ENCODE data around the gene ZFYVE19.

Gene ZFYVE19, protein sequence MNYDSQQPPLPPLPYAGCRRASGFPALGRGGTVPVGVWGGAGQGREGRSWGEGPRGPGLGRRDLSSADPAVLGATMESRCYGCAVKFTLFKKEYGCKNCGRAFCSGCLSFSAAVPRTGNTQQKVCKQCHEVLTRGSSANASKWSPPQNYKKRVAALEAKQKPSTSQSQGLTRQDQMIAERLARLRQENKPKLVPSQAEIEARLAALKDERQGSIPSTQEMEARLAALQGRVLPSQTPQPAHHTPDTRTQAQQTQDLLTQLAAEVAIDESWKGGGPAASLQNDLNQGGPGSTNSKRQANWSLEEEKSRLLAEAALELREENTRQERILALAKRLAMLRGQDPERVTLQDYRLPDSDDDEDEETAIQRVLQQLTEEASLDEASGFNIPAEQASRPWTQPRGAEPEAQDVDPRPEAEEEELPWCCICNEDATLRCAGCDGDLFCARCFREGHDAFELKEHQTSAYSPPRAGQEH

GRCh38 chr15:40807028-40807887, at the start of gene ZFYVE19, which contains the start of gene DNAJC17:
TSS of gene ZFYVE19 (plus strand) at chr15:40807089. CDS start at chr15:40807590, 501 bp downstream.
TSS of gene DNAJC17 (minus strand) at chr15:40807473. CDS start at chr15:40807446, 27 bp downstream.
- in situ Hi-C loops (cut with HindIII; ENCODE audit: low sequenced_read_pairs): no loop called here

- in situ Hi-C loops (cut with HindIII; ENCODE audit: low sequenced_read_pairs): no loop called here
Measured at GRCh38 chr15:40759961-40760360, 46.9 kb upstream of the ZFYVE19 start.

GRCh38 chr15:40762919-40763800, 43.7 kb upstream of the ZFYVE19 start:
- in situ Hi-C loops (cut with HindIII; ENCODE audit: low sequenced_read_pairs): no loop called here

- in situ Hi-C loops (cut with HindIII; ENCODE audit: low sequenced_read_pairs): no loop called here
Measured at GRCh38 chr15:40763801-40764628, 42.9 kb upstream of the ZFYVE19 start, which contains the start of gene GCHFR. TSS of gene GCHFR (plus strand) at chr15:40764068. CDS start at chr15:40764181, 113 bp downstream.

GRCh38 chr15:40764629-40765103, 42.2 kb upstream of the ZFYVE19 start:
- in situ Hi-C loops (cut with HindIII; ENCODE audit: low sequenced_read_pairs): no loop called here

DNA sequence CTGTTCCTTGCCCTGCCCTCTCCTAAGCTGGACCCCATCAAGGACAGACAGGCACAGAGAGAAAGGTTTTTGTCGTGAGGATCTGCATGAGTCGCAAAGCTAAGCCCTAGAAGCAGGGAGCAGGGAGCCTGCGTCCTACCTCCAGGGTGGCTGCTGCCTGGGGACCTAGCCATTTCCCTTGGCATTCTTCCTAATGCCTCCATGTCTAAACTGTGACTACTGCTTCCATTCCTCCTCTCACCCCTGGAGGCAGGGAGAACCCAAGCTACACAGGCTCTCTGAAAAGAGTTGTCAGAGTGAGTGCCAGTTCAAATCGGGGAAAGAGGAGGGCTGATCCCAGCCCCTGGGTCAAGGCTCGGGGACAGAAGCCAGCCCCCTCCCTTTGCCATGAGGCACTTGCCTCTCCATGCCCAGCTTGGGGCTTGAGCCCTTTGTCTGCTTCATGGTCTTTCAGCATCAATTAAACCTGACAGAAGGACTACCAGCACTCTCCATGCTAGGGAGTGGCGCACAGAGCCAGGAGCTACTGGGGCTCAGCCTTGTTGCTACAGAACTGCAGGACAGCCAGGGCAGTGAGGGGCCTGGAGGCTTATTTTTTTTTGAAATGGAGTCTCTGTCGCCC, 40.6 kb upstream of the ZFYVE19 start:
- in situ Hi-C loops (cut with HindIII; ENCODE audit: low sequenced_read_pairs): no loop called here

DNA sequence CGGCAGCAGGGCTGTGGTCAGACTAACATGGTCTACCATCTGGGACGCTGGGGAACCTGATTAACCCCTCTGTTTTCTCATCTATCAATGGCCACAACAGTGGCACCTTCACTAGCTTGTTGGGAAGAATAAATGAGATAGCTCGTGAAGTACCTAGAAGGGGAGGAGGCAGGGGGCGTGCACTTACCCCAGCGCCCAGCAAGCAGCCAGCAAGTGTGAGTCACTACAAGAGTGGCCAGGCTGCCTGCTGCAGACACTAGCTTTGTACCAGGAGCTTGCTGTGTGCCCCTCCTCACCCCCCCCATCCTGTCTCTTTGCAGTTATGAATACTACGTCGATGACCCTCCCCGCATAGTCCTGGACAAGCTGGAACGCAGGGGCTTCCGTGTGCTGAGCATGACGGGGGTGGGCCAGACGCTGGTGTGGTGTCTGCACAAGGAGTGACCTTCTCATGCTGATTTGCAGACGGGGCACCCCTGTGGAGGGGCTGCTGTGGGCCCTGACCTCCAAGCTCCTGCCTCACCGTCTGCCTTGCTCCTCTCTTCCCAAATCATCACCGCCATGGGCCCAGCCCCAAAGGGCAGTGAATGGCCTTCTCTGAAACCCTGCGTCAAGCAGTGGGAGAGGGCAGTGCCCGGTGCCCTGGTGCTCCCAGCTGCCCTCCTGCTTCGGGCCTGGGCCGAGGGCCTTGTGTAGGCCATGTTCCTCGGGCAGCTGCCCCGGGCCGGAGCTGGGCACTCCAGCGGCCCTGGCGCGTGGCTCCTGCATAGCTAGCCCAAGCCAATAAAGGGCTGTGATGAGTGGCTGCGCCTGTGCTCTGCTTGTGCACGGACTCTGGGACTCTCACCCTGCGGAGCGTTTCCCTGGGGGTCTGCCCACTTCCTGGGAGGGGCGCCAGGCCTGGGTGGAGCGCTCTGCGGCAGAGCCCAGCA, 39.7 kb upstream of the ZFYVE19 start:
- in situ Hi-C loops (cut with HindIII; ENCODE audit: low sequenced_read_pairs): no loop called here

GRCh38 chr15:40767838-40768500, 38.9 kb upstream of the ZFYVE19 start:
- in situ Hi-C loops (cut with HindIII; ENCODE audit: low sequenced_read_pairs): no loop called here

DNA sequence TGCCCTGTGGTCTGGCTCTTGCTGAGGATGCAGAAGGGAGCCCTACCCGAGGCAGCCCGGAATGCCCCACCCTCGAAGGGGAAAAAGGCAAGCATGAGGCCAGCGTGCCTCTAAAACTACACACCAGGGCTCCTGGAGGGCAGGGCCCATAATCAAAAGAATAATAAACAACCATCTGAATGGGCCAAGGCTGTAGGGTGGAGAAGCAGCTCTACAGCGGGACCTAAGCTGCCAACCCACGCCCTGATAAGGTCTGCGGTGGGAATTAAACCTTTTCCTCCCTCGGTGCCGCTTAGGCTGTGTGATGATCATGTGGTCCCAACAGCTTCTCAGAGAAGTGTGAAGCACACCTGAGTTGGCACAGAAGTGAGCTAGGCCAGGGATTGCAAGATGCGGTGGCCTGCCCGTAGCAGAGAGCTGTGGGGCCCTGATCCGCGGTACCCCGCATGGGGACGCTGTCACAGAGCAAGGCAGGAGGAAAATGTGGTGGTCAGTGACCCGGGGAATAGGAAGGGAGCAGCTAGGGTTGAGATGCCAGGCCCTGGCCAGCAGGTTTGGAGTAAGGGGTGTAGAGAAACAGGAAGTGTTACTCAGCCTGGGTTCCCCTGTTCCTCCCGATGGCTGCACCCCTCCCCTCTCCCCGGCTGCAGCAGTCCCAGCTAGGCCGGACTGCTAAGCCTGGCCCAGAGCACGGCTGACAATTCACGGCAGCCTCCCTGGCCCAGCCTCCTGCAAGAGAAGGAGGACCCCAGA, 38.2 kb upstream of the ZFYVE19 start:
- in situ Hi-C loops (cut with HindIII; ENCODE audit: low sequenced_read_pairs): no loop called here

- in situ Hi-C loops (cut with HindIII; ENCODE audit: low sequenced_read_pairs): no loop called here
Measured at GRCh38 chr15:40769274-40770146, 37.4 kb upstream of the ZFYVE19 start, which contains the start of gene C15orf62. TSS of gene C15orf62 (plus strand) at chr15:40769980. CDS start at chr15:40770496, 516 bp downstream.

DNA sequence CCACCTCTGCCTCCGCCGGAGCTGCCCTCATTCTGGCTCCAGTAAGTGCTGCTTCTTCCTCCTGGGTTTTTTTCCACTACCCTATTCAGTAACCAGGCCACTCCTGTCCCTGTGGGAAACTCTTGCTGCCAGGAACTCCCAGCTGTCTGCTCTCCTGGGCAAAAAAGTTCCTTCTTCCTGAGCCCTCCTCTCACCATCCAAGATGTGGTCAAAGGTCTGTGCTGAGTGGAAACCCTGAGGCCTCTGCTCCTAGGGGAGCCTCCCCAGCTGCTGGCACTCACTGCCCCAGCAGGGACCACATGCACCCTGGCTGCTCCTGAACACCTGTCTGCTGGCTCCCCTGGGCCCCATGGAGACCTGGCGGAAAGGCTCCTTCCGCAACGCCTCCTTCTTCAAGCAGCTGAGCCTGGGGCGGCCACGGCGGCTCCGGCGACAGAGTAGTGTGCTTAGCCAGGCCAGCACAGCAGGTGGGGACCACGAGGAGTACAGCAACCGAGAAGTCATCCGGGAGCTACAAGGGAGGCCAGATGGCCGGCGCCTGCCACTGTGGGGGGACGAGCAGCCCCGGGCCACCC, 36.7 kb upstream of the ZFYVE19 start:
- in situ Hi-C loops (cut with HindIII; ENCODE audit: low sequenced_read_pairs): no loop called here

- in situ Hi-C loops (cut with HindIII; ENCODE audit: low sequenced_read_pairs): no loop called here
Measured at GRCh38 chr15:40771242-40771641, 35.6 kb upstream of the ZFYVE19 start.

DNA sequence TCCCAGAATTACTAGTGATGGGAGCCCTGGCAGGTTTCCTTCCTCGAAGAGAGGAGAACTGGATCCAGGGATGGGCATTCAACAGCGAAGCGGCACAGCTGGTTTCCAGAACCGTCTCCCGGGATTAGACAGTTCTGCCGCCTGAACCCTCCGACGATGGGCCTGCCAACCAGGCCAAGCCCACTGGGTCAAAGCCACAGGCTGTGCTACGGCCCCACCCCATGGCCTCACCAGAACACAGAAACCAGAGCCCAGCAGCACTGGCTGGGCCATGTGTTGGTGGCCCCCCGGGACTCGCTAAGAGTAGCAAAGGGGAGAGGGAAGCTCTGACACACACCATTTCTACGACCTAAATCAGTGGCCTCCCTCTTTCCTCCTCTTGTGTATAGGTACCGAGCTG, 34.9 kb upstream of the ZFYVE19 start:
- in situ Hi-C loops (cut with HindIII; ENCODE audit: low sequenced_read_pairs): no loop called here

DNA sequence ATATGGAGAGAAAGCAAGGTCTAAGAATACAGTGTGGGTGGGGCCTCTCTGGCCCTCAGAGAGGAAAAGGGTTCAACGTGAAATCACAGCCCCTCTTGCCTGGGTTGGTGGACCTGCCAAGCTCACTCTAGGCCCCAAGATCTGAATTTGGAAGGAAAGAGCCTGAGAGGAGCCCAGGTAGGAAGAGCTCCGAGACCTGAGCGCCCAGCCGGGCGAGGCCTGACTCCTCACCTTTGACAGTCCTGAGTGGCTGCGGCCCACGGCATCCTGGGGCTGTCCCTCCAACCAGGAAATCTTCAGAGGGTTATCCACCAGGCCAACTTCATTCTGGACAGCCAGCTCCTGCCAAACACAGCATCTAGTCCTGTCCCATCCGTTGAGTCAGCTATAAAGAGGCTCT, 33.4 kb upstream of the ZFYVE19 start:
- in situ Hi-C loops (cut with HindIII; ENCODE audit: low sequenced_read_pairs): no loop called here

DNA sequence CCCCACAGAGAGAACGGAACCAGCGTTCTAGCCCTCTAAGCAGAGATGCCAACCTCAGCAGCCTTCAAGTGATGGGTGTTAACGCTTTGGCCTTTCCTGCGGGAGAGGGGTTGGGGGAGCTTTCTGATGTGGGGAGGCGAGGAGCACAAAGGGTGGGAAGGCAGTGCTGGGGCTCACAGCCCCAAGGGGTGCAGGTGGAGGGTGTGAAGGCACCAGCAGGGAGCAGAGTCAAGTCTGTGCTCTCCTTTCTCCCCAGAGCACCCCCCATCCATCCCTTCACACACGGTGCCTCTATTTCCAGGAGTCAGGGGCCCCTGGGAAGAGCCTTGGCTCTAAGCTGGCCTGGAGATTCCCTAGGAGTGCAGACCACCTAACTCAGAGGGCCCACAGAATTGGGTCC, 33.0 kb upstream of the ZFYVE19 start:
- in situ Hi-C loops (cut with HindIII; ENCODE audit: low sequenced_read_pairs): no loop called here
